Esophagus muscularis mucosa (tissue), 4 donors: Measurements from ENCODE around the gene QRICH1.

Experiments used
- CTCF ChIP-seq, 3 experiments: fragments of 200-600 bp in 2 of 3; fragments of 450-650 bp in 1 of 3; sonication (generic) in 2 of 3; IDR thresholded peaks; one replicate each; pipeline ENCODE4 v1.5.1; 2017 to 2019; ENCODE audit warnings: antibody characterized with exemption in 3 of 3, mild to moderate bottlenecking in 2 of 3, moderate library complexity in 1 of 3
- EP300 ChIP-seq: sonication (generic); formaldehyde crosslinking; IDR thresholded peaks from one replicate; pipeline ENCODE4 v1.6.1; 2017; ENCODE audit warnings: antibody characterized with exemption
- POLR2A ChIP-seq: fragments of 450-650 bp; IDR thresholded peaks from one replicate; pipeline ENCODE4 v1.6.1; 2017; ENCODE audit warnings: antibody characterized with exemption, moderate library complexity, mild to moderate bottlenecking, low read depth
- POLR2AphosphoS5 ChIP-seq, 2 donors: sonication (generic); formaldehyde crosslinking; IDR thresholded peaks; one replicate each; pipeline ENCODE4 v1.6.1; 2017; ENCODE audit warnings: antibody characterized with exemption in 2 of 2

- TF ChIP-seq CTCF (IDR thresholded peaks at IDR 0.05) (peak; percentile 41 to 59 (median 49)), POLR2AphosphoS5 (IDR thresholded peaks at IDR 0.05) (peak; percentile 72 to 88), POLR2A (peak; percentile 61), EP300 (no peak)
These were observed at the start of gene QRICH1 for GRCh38 chr3:49093853-49094767.
